ENCODE measurements around the gene PDCD2.
"Not testable (repeated sequence)": the region's sequence is repeated elsewhere in the genome, so short reads cannot be mapped to it uniquely, and the experiment has no call there.

The PDCD2 gene

GRCh38 chr6:170545405-170545804, 39.0 kb downstream of the PDCD2 start:
- no peak for DNase-seq

GRCh38 chr6:170542031-170542719, 42.3 kb downstream of the PDCD2 start:
- no peak for DNase-seq

- no peak for DNase-seq
Observed at GRCh38 chr6:170537329-170537728, 47.1 kb downstream of the PDCD2 start.

GRCh38 chr6:170536671-170537070, 47.8 kb downstream of the PDCD2 start:
- no peak for DNase-seq

- no peak for DNase-seq
Observed at GRCh38 chr6:170535004-170535403, 49.4 kb downstream of the PDCD2 start.

- no peak for DNase-seq
Observed at GRCh38 chr6:170533792-170534191, 50.6 kb downstream of the PDCD2 start.

- DNase-seq = no peak
Observed at GRCh38 chr6:170532867-170533488, 51.5 kb downstream of the PDCD2 start.

- DNase-seq = peak; percentile 74
Observed at GRCh38 chr6:170529839-170530469, 54.5 kb downstream of the PDCD2 start.

- not testable (repeated sequence) for DNase-seq
Observed at GRCh38 chr6:170527995-170528394, 56.4 kb downstream of the PDCD2 start.

- no peak for DNase-seq
Observed at GRCh38 chr6:170525795-170526194, 58.6 kb downstream of the PDCD2 start.
